ENCODE data around the gene CADM2. TPM values are rescaled to one million over a fixed set of nuclear protein-coding genes. Genes with fewer than 3 reads are reported as not detected.

CADM2 gene
- polyA plus RNA-seq, 1 donor from 2014 or later, result 4.5 TPM

GRCh38 chr3:85030052-85030451, 71.3 kb downstream of the CADM2 start:
- Histone ChIP-seq H3K9ac (ENCODE audit: low read length) (no peak overlapping the region), H3K9me3 (ENCODE audit: low read length) (no peaks in the 10 kb centered on the region), H3K4me3 (ENCODE audit: low read length) (no peak overlapping the region), H2AFZ (ENCODE audit: low read depth, low read length) (no peak overlapping the region), H3K27ac (ENCODE audit: low read length) (no peak overlapping the region), H3K9me2 (ENCODE audit: insufficient read depth, low read length) (no peaks in the 10 kb centered on the region), H3K79me2 (replicated peaks; ENCODE audit: insufficient read depth, low read length) (no peaks in the 10 kb centered on the region), H3K36me3 (ENCODE audit: insufficient read depth, low read length) (no peaks in the 10 kb centered on the region), H3F3A (ENCODE audit: insufficient read depth, low read length, poor library complexity, severe bottlenecking) (no peaks in the 10 kb centered on the region), H4K20me1 (ENCODE audit: insufficient read depth) (no peaks in the 10 kb centered on the region), H3K27me3 (ENCODE audit: insufficient read depth, low read depth, low read length) (no peaks in the 10 kb centered on the region), H3K4me2 (ENCODE audit: low read length) (no peak overlapping the region)
- no peak for TF ChIP-seq SMC3 (conservative IDR thresholded peaks at IDR 0.05; ENCODE audit: poor library complexity)
- no peak for TF ChIP-seq CTCF (IDR thresholded peaks at IDR 0.05; ENCODE audit: poor library complexity, severe bottlenecking)
- TF ChIP-seq TAF1 (IDR thresholded peaks at IDR 0.05; ENCODE audit: low read depth), result no peak
- TF ChIP-seq MXI1 (conservative IDR thresholded peaks at IDR 0.05; ENCODE audit: poor library complexity, severe bottlenecking), result no peak
- no peak for TF ChIP-seq EZH2 (IDR thresholded peaks at IDR 0.05; ENCODE audit: borderline replicate concordance, insufficient read depth, low read length, poor library complexity, severe bottlenecking)
- TF ChIP-seq RAD21 (conservative IDR thresholded peaks at IDR 0.05), result no peak
- TF ChIP-seq REST (IDR thresholded peaks at IDR 0.05; ENCODE audit: borderline replicate concordance), result no peak
- no peak for TF ChIP-seq EP300 (conservative IDR thresholded peaks at IDR 0.05; ENCODE audit: poor library complexity, severe bottlenecking)
- TF ChIP-seq POLR2AphosphoS5 (IDR thresholded peaks at IDR 0.05), result no peak

- Histone ChIP-seq H3K9me2 (ENCODE audit: insufficient read depth, low read length) (no peaks in the 10 kb centered on the region), H2AFZ (ENCODE audit: low read depth, low read length) (no peak overlapping the region), H3K27ac (ENCODE audit: low read length) (no peak overlapping the region), H3K27me3 (ENCODE audit: insufficient read depth, low read depth, low read length) (no peaks in the 10 kb centered on the region), H3K4me3 (ENCODE audit: low read length) (no peak overlapping the region), H3K79me2 (replicated peaks; ENCODE audit: insufficient read depth, low read length) (no peaks in the 10 kb centered on the region), H3F3A (ENCODE audit: insufficient read depth, low read length, poor library complexity, severe bottlenecking) (no peaks in the 10 kb centered on the region), H3K4me2 (ENCODE audit: low read length) (no peak overlapping the region), H3K36me3 (ENCODE audit: insufficient read depth, low read length) (no peaks in the 10 kb centered on the region), H4K20me1 (ENCODE audit: insufficient read depth) (no peaks in the 10 kb centered on the region), H3K9ac (ENCODE audit: low read length) (no peak overlapping the region), H3K9me3 (ENCODE audit: low read length) (no peaks in the 10 kb centered on the region)
- TF ChIP-seq EZH2 (IDR thresholded peaks at IDR 0.05; ENCODE audit: borderline replicate concordance, insufficient read depth, low read length, poor library complexity, severe bottlenecking) (no peak), CTCF (IDR thresholded peaks at IDR 0.05; ENCODE audit: poor library complexity, severe bottlenecking) (no peak), RAD21 (conservative IDR thresholded peaks at IDR 0.05) (no peak), SMC3 (conservative IDR thresholded peaks at IDR 0.05; ENCODE audit: poor library complexity) (no peak), MXI1 (conservative IDR thresholded peaks at IDR 0.05; ENCODE audit: poor library complexity, severe bottlenecking) (no peak), POLR2AphosphoS5 (IDR thresholded peaks at IDR 0.05) (no peak), EP300 (conservative IDR thresholded peaks at IDR 0.05; ENCODE audit: poor library complexity, severe bottlenecking) (no peak), REST (IDR thresholded peaks at IDR 0.05; ENCODE audit: borderline replicate concordance) (no peak), TAF1 (IDR thresholded peaks at IDR 0.05; ENCODE audit: low read depth) (no peak)
These were observed 78.4 kb downstream of the CADM2 start for GRCh38 chr3:85037203-85037602.

Measured in neural cell (in vitro differentiated cells).